ENCODE results near the gene BBX.
A peak's percentile ranks its signal among the peaks of the same experiment; 100 is the strongest.
"Not testable (repeated sequence)": the region's sequence is repeated elsewhere in the genome, so short reads cannot be mapped to it uniquely, and the experiment has no call there.

The BBX gene

GRCh38 chr3:107689355-107689754 is 166.6 kb downstream of the BBX start:
- no peak for DNase-seq

GRCh38 chr3:107690522-107691138 is 167.9 kb downstream of the BBX start:
- peak in 1 of 2 donors; percentile 54 for DNase-seq

- DNase-seq = not testable (repeated sequence)
Measured at GRCh38 chr3:107691984-107692383, 169.2 kb downstream of the BBX start.

- DNase-seq = not testable (repeated sequence)
Measured at GRCh38 chr3:107697348-107697747, 174.6 kb downstream of the BBX start.

- DNase-seq = not testable (repeated sequence)
Measured at GRCh38 chr3:107697855-107698254, 175.1 kb downstream of the BBX start.

GRCh38 chr3:107699682-107700081 is 176.9 kb downstream of the BBX start:
- DNase-seq = no peak

- no peak for DNase-seq
Measured at GRCh38 chr3:107701299-107701698, 178.5 kb downstream of the BBX start.

GRCh38 chr3:107704477-107704876 is 181.7 kb downstream of the BBX start:
- DNase-seq = no peak

GRCh38 chr3:107705046-107705445 is 182.3 kb downstream of the BBX start:
- DNase-seq = no peak

- no peak for DNase-seq
Measured at GRCh38 chr3:107710851-107711250, 188.1 kb downstream of the BBX start.

- DNase-seq = no peak
Measured at GRCh38 chr3:107716734-107717133, 194.0 kb downstream of the BBX start.

- no peak for DNase-seq
Measured at GRCh38 chr3:107718547-107718946, 195.8 kb downstream of the BBX start.

GRCh38 chr3:107727102-107727501 is 204.3 kb downstream of the BBX start:
- no peak for DNase-seq

GRCh38 chr3:107729686-107730085 is 206.9 kb downstream of the BBX start:
- no peak for DNase-seq

- DNase-seq = no peak
Measured at GRCh38 chr3:107734317-107734716, 211.6 kb downstream of the BBX start.

- DNase-seq = no peak
Measured at GRCh38 chr3:107737914-107738313, 215.2 kb downstream of the BBX start.

GRCh38 chr3:107738486-107739183 is 215.9 kb downstream of the BBX start:
- no peak for DNase-seq

GRCh38 chr3:107739227-107739626 is 216.5 kb downstream of the BBX start:
- no peak for DNase-seq

- peak in 1 of 2 donors; percentile 69 for DNase-seq
Measured at GRCh38 chr3:107740992-107741896, 218.5 kb downstream of the BBX start.

GRCh38 chr3:107745354-107745753 is 222.6 kb downstream of the BBX start:
- DNase-seq = no peak

GRCh38 chr3:107752202-107752990 is 229.6 kb downstream of the BBX start:
- DNase-seq = peak in 1 of 2 donors; percentile 18

GRCh38 chr3:107753494-107753893 is 230.7 kb downstream of the BBX start:
- peak; percentile 46 to 56 for DNase-seq

GRCh38 chr3:107753976-107754375 is 231.2 kb downstream of the BBX start:
- DNase-seq = no peak
